GM21717 (cell line): ENCODE results near the gene ZNF831.

Source experiments
- ATAC-seq: cut with Tn5 transposase; IDR thresholded peaks from one replicate; pipeline ENCODE4 v1.9.1; 2021; ENCODE audit warnings: mild to moderate bottlenecking, moderate library complexity; ENCODE audit not compliant: unreplicated experiment

Gene ZNF831

DNA sequence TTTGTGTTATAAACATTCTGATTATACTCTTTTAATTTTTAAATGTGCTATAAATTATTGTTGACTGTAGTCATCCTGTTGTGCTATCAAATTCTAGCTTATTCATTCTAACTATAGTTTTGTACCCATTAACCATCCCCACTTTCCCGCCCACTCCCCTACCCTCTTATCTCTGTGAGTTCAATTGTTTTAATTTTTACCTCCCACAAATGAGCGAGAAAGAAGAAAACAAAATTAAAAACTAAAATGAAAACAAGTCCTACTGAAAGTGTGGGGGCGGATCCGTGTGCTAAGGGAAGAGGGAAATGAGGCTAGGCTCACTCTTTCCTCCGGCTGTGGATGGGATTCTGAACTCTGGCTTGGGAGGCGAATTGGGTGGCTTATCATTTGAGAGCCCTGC is 6.6 kb upstream of the ZNF831 start:
- ATAC-seq = no peak

DNA sequence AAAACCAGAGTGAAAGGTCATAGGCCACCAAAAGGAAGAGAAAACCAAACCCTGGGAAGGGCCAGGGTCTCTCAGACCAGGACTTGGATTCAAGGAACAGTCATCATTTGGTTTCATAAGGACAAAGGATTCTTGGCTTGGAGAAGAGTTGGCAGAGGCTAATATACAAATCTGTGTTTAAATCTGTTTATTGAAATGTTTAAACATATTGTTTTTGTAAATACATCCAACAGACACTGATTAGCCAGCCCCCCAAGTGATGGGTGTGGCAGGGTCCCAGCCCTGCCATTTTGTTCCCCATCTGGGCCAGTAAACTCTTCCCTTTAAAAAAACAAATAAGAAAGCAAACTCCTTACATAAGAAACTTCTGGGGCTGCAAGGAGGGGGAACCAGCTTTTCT is 6.1 kb upstream of the ZNF831 start:
- no peak for ATAC-seq

- ATAC-seq = no peak
Measured at GRCh38 chr20:59157961-59158541, 5.6 kb upstream of the ZNF831 start.

GRCh38 chr20:59158673-59159072 is 4.9 kb upstream of the ZNF831 start:
- no peak for ATAC-seq

DNA sequence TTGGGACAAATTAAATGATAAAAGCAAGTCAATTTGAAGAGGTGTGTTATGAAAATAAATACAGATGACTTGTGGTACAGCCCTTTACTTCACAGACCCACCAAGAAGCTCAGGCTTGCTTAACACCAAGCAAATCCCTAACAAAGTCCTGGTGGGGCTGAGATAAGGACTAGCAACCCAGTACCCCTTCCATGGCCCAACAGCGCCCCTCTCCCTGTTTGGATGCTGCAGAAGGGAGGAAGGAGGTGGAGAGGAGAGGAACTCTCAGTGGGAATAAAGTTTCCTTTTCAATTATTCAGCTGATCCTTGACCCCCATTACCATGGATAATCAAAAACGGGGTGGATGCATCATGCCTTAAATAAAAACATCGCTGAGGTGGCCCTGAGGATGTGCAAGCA is 4.5 kb upstream of the ZNF831 start:
- no peak for ATAC-seq

DNA sequence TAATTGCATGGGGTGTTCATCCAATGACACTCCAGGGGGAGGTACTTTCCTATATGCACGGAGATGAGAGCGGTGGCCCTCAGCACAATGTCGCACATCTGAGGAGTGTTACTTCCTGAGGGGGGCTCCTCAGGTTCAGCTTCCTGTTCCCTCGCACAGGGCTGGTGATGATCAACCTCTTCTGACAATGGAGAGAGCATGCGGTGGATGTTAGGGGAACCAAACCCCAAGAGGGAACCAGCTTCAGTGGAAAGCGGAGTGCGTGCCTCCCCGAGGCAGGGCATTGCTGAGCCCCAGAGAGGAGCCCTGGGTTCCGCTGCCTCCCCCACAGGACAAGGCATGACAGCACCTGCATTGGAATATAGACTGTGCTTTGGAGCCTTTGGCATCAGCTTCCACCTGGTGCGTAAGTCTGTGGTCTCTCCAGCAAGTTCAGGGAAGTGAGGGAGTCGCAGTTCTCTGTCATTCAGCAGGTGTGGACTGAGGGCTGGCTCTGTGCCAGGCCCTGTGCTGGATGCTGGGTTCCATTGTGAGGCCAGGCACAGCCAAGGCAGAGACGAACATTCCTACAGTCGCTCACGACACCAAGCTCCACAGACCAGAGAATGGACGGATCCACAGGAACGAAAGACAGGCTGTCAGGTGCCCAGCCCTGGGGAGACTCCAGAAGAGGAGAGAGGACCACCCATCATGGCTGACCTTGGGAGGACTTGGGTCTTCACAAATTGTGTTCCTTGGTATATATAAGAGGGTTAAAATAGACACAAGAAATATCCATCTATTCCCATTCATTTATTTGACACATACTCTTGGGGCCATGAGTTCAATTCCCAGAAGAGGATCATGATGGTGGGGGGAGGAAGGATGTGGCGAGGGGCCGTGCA is 3.9 kb upstream of the ZNF831 start:
- no peak for ATAC-seq

DNA sequence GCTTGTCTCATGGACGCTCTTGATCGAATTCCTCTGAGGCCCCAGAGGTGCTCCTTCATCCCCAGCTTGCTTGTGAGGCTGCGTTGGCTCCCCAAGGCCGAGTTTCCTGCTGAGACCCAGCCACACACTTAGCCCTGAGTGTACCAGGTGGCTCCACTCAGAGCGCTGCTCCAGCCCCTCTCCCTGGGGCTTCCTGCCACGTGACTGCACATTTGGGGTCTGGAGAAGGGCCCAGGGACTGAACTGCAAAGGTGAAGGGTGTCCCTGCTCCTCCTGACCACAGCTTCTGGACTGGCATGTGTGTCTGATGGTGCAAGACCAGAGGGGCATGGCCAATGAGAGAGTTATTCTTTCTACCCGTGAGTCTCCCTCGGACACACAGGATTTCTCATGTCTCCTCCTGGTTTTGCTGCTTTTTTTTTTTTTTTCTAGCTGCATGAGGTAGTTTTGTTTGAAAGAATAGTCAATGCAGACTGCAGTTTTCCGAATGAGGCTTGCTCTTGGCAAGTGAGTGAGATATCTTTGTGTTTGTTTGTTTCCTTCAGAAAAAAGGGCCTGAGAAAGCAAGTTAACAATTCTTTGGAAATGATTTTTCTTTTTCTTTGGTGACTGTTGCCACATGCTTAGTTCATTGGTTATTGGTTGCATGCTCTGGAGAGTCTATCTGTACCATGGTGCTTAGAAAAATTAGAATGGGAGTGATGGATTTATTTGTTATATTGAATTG is 3.1 kb upstream of the ZNF831 start:
- no peak for ATAC-seq

DNA sequence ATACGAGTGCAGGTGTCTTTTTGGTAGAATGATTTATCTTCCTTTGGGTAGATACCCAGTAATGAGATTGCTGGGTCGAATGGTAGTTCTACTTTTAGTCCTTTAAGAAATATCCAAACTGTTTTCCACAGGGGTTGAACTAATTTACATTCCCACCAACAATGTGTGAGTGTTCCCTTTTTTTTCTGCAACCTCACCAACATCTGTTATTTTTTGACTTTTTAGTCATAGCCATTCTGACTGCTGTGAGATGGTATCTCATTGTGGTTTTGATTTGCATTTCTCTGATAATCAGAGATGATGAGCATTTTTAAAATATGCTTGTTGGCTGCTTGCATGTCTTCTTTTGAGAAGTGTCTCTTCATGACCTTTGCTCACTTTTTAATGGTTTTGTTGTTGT is 1.9 kb upstream of the ZNF831 start:
- no peak for ATAC-seq

DNA sequence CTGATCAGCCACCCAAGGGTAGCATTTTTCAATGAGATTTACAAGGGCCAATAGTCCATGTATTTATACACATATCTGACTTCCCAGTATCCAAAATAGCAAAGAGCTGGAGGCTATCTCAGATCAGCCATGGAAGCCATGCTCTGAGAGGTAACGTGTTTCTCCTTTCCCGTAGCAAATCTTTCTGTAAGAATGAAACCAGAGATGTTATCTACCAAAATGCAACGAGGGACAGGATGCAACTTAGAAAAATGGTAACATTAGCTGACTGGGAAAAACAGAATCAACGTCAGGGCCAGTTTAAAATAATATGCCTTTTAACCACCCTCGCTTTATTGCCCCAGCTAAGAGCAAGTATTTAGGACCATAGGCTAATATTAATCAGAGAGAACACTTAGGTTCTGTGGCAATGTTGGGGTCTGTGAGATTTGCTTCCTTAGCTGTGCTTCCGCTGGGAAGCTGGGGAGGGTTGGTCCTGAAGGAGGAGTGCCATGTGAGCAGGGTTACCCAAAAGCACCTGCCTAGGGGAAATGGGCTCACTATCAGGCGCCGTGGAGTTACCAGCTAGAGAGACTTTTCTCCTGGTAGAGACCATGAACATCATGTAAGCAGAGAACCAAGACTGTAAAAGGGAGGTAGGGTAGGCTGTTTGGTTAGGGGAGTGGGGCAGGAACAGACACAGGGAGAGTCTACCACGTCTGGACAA is 1.2 kb downstream of the ZNF831 start:
- no peak for ATAC-seq

DNA sequence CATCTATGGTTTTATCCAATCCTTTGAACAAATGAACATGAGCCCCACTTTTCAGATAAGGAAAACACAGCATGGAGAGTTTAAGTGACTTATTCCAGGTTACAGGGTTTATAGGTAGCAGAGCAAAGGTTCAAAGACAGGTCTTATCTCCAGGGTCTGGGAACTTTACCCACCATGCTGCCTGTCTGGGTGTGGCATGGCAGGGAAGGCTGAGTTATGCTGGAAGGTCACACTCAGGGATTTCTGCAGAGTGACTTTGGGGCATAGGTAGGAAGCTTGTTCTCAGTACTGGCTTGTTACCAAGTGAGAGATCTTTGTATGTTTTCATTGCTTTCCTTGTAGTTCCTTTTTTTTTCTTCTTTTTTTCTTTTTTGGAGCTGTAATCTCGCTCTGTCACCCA is 1.8 kb downstream of the ZNF831 start:
- ATAC-seq = no peak

- no peak for ATAC-seq
Measured at GRCh38 chr20:59165891-59166709, 2.5 kb downstream of the ZNF831 start.

- no peak for ATAC-seq
Measured at GRCh38 chr20:59170406-59171349, 7.1 kb downstream of the ZNF831 start.

- no peak for ATAC-seq
Measured at GRCh38 chr20:59171986-59172385, 8.4 kb downstream of the ZNF831 start.

GRCh38 chr20:59173938-59174491 is 10.4 kb downstream of the ZNF831 start:
- ATAC-seq = no peak

DNA sequence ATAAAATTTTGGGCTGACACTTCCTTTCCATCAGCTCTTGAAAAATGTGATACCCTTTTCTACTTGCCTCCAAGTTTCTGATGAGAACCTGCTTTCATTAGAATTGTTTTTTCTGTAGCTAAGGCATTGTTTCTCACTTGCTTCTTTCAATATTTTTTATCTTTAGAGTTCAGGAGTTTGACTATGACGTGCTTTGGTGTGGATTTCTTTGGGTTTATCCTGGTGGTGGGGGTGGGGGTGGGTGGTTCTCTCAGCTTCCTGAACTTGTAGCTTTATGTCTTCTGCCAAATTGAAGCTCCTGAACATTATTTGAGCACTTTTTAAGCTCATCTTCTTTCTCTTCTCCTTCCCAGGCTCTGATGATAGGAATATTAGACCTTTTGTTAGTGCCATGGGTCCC is 11.4 kb downstream of the ZNF831 start:
- ATAC-seq = no peak

GRCh38 chr20:59175861-59176260 is 12.2 kb downstream of the ZNF831 start:
- no peak for ATAC-seq

GRCh38 chr20:59176812-59177211 is 13.2 kb downstream of the ZNF831 start:
- ATAC-seq = no peak

DNA sequence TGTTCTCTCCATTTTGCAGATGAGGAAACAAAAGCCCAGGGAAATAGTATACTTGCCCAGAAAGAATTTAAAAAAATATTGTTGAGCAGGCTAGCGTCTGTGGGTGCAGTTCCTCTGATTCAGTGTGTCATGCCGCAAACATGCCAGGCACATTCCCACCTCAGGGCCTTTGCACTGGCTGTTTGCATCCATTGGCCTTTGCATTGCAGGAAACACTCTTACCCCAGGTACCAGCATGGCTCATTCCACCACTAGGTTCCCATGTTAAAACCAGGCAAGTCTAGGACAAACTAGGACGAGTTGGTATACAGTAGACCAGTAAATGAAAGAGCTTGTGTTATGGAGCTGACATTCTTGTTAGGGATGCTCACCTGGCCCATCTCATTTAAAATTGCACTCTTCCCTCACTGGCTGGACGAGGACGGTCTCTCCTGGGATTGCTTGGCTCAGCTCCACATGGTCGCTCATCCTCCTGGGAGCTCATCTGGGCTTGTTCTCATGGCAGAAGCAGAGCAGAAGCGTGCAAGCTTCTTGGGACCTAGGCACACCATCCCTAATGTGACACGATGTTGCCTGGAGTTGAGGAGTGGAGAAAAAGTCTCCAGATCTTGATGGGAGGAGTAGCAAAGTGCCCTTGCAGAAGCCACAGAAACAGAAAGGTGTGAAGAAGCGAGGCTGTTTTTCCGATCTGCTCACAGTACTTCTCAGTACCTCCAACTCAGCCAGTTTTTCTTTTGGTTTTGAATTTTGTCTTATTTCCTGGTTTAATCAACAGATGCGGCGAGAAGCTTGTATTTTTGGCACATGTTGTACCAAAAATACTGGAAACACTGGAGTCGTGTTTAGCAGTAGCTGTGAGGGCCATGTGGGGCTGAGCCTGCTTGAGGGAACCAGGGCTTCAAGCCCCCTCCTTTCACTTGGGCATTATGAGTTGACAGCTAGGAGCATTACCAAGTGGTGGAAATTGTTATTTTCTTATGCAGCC is 13.9 kb downstream of the ZNF831 start:
- peak; percentile 52 for ATAC-seq
